GM12873 (cell line): Measurements from ENCODE around the gene LY6G6F.

ENCODE experiments used
- TF ChIP-seq, protein P1 (sequence below): IDR thresholded peaks from 2 replicates; pipeline ENCODE4 v1.5.1; 2012; ENCODE audit warnings: low read depth, mild to moderate bottlenecking, moderate library complexity, low read length, control low read depth; ENCODE audit not compliant: insufficient read depth; ENCODE audit errors: missing control alignments

LY6G6F gene

DNA sequence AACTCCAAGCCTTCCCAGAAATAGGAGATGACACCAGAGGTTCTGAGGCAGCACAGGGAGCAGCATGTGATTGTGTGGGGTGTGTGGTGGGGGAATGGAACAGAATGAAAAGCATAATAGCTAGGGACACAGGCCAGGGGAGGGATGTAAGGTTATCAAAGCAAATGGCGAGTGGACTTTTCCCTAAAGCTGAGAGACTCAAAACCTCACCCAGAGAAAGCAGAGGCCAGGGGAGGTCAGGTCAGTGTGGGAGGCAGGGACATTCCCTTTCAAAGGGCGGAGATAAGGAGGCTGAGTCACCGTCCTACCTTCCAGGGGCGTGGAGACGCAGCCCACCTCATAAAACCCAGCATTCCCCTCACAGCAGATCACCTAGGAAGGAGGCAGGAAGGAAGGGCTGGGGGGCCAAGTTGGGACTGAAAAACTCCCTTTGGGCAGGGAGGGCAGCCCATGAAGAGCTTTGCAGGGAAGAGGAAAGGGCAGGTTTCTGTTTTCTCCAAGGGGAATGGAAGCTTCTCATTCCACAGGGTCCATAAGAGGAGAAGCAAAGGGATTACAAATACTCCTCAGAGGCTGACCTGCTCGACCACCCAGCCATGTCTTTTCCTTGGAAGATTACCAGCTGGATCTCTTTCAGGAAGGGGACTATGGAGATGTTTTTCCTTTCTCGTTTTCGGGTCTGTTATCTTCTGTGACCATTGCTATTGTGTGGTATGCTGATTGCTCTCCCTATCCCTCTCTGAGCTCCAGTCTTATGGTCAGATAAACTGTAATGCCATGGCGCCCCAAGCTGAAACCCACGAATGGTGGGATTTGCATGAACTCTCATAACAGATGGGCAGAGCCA, 16.2 kb upstream of the LY6G6F start:
- TF ChIP-seq, protein P1, sequence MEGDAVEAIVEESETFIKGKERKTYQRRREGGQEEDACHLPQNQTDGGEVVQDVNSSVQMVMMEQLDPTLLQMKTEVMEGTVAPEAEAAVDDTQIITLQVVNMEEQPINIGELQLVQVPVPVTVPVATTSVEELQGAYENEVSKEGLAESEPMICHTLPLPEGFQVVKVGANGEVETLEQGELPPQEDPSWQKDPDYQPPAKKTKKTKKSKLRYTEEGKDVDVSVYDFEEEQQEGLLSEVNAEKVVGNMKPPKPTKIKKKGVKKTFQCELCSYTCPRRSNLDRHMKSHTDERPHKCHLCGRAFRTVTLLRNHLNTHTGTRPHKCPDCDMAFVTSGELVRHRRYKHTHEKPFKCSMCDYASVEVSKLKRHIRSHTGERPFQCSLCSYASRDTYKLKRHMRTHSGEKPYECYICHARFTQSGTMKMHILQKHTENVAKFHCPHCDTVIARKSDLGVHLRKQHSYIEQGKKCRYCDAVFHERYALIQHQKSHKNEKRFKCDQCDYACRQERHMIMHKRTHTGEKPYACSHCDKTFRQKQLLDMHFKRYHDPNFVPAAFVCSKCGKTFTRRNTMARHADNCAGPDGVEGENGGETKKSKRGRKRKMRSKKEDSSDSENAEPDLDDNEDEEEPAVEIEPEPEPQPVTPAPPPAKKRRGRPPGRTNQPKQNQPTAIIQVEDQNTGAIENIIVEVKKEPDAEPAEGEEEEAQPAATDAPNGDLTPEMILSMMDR = no peak

DNA sequence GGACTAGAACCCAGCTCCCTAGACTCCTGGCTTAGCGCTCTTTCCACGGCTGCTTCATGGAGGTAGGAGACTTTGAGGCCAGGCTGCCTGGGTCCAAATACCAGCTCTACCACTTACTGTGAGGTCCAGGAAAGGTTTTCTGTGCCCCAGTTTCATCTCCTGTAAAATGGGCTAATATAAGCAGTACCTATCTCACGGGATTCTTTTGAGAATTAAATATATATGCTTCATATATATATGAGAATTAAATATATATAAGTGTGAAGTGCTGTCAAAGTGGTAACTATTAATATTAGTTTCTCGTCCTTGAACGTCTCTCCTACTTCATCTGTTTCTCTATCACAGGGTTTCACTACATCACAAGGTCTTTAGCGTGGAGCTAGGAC, 15.6 kb upstream of the LY6G6F start:
- TF ChIP-seq, protein P1 = no peak

DNA sequence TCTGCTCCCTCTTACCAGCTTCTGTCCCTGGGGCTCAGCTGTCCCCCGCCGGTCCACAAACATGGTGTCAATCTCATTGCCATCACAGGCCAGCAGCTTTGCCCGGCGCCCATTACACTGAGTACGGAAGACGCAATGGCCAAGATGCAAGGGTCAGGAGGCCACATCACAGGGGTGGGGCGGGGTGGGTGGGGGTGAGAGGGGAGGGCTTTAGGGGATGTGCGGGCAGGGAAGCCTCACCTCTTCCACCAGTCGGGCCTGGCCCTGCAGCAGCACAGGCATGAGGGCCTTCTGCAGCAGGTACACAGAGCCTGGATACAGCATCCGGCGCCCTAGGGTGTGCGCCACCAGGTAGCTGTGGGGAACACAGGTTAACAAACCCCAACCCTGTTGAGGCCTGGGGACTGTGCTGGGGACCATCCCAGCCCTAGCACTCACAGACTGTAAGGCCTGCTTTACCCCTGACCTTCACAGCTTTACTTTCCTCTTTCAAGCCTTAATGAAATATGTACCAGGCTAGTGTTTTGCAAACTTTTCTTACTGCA, 15.0 kb upstream of the LY6G6F start:
- TF ChIP-seq, protein P1 = no peak

DNA sequence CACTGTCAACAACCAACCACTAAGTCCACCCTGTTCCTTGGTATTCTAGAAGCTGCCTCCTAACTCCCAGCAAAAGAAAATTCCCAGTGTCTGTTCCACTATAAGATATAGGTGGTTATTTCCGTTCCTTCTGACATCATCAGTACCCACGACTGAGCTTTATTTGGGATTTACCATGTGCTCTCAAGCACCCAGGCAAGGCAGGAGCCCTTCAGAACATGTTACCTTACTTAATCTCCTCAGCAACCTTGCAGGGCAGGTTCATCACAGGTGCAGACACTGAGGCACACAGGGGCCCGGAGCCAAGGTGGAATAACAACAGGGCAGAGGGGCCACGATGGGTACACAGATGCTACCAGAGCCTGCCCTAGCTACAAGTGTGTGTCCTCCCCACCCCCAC, 14.3 kb upstream of the LY6G6F start:
- TF ChIP-seq, protein P1 = no peak

DNA sequence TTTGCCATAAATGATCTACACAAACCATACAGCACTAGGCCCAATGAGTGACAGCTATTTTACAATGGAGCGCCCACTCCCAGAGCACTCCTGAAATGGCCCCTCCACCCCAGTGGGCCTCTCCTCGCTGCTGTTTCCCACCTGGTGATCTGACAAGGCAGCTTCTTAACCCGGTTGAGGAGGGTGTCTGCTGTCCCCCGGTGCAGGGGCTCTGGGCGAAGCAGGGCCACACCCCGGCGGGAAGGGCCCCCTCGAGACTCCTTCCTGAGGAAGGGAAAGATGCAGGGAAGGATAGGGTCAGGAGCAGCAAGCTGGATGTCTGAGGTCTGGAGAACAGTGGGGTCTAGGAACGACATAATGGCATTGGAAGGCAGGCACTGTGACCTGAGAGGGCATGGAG, 13.8 kb upstream of the LY6G6F start:
- TF ChIP-seq, protein P1 = no peak

DNA sequence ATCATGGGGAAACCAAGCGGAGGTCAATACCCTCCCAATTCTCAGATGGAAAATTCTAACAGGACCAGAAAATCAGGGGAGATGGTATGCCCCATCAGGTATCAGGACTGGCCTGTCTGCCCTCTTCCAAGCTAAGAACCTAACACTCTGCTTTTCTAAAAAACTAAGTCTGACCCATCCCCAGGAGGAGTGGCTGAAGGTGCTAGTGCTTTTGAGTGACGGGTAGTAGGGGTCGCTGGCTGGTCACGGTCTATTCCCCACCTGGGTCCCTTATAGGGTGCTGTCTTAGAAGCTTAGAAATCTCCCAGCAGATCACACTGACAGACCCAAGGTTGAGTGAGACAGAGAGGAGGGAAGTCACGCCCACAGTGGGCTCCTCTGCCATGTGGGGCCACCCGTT, 13.1 kb upstream of the LY6G6F start:
- TF ChIP-seq, protein P1 = no peak

DNA sequence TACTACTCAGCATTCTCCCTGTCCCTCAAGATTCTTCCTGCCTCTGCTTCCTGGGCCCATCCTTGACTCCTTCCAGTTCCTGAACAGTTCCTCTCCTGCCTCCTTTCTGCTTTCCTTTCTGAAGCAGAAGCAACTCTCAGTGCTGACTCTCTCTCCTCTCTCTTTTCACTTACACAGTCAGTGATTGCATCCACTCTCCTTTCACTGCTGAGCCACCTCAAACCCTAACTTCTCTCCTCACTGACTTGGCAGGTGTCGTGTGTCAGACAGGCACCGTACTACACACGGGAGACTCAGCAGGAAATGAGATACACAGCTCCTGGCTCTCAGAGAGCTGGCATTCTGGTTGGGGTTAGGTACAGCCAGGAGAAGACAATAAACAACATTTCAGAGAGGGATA, 9.1 kb upstream of the LY6G6F start:
- TF ChIP-seq, protein P1 = no peak
